HG03103 (cell line): Measurements from ENCODE around the gene RAB23.

Experiments used
- ATAC-seq: cut with Tn5 transposase; IDR thresholded peaks from one replicate; pipeline ENCODE4 v1.9.1; 2021; ENCODE audit warnings: low read depth; ENCODE audit not compliant: unreplicated experiment

The RAB23 gene

DNA sequence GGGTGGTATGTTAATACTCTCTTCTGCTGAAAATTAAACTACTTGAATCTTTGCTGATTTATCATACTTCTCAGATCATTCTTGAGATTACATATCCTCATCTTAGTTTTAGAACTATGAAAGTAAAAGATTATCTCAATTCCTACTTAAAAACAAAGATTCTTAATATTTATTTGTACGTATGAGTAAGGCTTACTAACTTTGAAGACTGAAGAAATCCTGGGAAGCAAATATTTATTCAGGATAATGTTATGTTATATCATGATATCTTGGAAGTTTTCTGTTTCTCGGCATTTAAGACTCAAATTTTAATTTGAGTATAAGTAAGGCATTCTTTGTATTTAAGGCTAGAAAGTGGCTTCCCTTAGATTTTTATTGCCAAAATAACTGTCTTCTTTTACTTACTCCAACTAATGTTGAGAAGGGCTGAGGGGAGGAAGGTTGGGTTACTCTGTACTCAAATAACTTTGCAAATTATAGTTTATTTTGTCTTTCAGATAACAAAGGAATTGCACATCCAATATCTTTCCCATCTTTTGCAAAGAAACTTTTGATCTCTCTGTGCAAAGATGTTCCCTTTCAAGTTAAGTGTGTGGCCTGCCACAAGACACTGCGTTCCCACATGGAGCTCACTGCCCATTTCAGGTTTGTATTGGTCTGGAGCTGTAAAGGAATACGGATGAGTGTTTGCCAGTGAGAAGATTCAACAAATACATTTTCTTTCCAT is 80.5 kb downstream of the RAB23 start:
- no peak for ATAC-seq

- no peak for ATAC-seq
These were observed 84.1 kb downstream of the RAB23 start for GRCh38 chr6:57138026-57138425.

DNA sequence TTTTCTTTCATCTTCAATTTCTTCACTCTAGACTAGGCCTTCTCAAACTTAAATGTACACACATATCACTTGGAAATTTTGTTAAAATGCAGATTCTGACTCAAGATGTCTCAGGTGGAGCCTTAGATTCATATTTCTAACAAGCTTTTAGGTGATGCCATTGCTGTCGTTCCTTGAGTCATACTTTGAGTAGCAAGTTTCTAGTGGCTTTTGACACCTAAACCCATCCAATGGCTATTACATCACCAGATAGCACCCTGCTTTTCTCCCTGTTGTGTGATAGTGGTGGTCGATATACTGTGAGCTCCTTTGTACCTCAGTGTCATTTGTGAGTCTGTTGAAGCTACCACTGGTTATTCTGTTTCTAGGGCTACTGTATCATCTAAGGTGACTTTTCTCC is 84.8 kb downstream of the RAB23 start:
- no peak for ATAC-seq
